T-helper 1 cell (primary cell): ENCODE data around the gene CDK14.

Source experiments
- DNase-seq, 5 donors: peaks; one replicate each; pipeline ENCODE4 v3.0.0-alpha.2; 2012 to 2020

Gene CDK14

GRCh38 chr7:91242097-91242844 lies 646.1 kb downstream of the CDK14 start:
- no peak for DNase-seq

GRCh38 chr7:91243591-91244301 lies 647.6 kb downstream of the CDK14 start:
- DNase-seq, result no peak

DNA sequence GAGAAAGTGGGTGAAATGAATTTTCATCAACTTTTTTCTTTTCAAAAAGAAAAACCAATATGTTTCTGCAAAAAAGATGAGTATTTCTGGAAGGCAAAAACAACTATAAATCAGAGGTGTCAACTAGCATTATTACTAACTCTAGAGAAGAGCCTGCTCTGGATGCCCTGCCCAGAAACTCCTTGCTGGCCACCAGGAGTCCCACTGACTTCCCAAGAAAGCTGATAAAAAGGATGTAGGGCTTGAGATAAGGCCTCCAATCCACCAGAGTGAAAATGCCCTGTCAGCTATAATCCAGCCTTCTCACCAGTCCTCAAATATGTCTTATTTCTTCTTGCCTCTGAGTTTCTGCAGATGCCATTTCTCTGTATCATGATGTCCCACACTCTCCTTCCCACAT lies 651.4 kb downstream of the CDK14 start:
- DNase-seq, result no peak

GRCh38 chr7:91248996-91249395 lies 652.9 kb downstream of the CDK14 start:
- DNase-seq, result no peak

GRCh38 chr7:91249506-91250233 lies 653.5 kb downstream of the CDK14 start:
- no peak for DNase-seq

GRCh38 chr7:91250706-91251105 lies 654.6 kb downstream of the CDK14 start:
- DNase-seq, result no peak

DNA sequence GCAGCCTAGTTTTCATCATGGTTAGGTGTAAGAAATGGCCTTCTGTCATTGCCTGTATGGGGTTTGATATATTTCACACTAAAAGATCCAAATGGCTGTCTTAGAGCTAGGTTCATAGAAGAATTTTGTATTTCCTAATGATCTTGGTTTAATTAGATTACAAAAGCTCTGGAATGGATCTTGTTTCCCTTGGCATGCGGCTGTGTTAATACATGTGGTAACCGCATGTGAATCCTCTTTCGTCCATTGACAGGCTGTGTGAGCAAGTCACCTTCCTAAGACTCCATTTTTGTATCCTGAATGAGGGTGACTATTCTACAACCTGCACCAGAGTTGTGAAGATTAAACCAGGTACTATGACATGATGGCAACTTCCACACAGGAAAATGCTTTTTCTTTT lies 655.8 kb downstream of the CDK14 start:
- no peak for DNase-seq
